Dendritic cell treated with granulocyte-macrophage colony-stimulating factor and Interleukin-4, amounts not matched to agents 40 ng/mL and 50 ng/mL, for 4 days (primary cell): ENCODE data around the gene NSUN7.
"Not testable (repeated sequence)": the region's sequence is repeated elsewhere in the genome, so short reads cannot be mapped to it uniquely, and the experiment has no call there.

Source experiments
- H3K27ac Mint-ChIP-seq: one replicate; pipeline ENCODE4 v1.8.0; 2022; ENCODE audit warnings: mild to moderate bottlenecking, mixed read lengths
- H3K27me3 Mint-ChIP-seq: one replicate; pipeline ENCODE4 v1.8.0; 2022; ENCODE audit warnings: mild to moderate bottlenecking, mixed read lengths
- H3K36me3 Mint-ChIP-seq: one replicate; pipeline ENCODE4 v1.8.0; 2022; ENCODE audit warnings: low read depth, mixed read lengths
- H3K4me1 Mint-ChIP-seq: one replicate; pipeline ENCODE4 v1.8.0; 2022; ENCODE audit warnings: low read depth, mixed read lengths
- H3K4me3 Mint-ChIP-seq: one replicate; pipeline ENCODE4 v1.8.0; 2022; ENCODE audit warnings: mild to moderate bottlenecking, moderate library complexity, mixed read lengths
- H3K9me3 Mint-ChIP-seq: one replicate; pipeline ENCODE4 v1.8.0; 2022; ENCODE audit warnings: mixed read lengths
- intact Hi-C: fragments of 100-400 bp; cut with micrococcal nuclease; formaldehyde crosslinking; loops from one replicate; pipeline ENCODE4 v1.15.0; 2022

NSUN7 gene

GRCh38 chr4:40749717-40750460, at the start of gene NSUN7:
Gene NSUN7 (plus strand): TSS chr4:40749955. CDS start chr4:40750694, 739 bp downstream.
- Mint-ChIP-seq H3K27ac (peak within 1 kb of the TSS; percentile 71), H3K9me3 (peaks cover 8% of the 10 kb centered on the region), H3K36me3 (no peaks in the 10 kb centered on the region), H3K4me3 (peak within 1 kb of the TSS; percentile 73), H3K4me1 (peaks cover 14% of the 10 kb centered on the region), H3K27me3 (peaks cover 30% of the 10 kb centered on the region)
- intact Hi-C loops: loop anchor here (10.0 kb wide), 1 partner anchor 45 kb away; no protein-coding TSS in a partner anchor

DNA sequence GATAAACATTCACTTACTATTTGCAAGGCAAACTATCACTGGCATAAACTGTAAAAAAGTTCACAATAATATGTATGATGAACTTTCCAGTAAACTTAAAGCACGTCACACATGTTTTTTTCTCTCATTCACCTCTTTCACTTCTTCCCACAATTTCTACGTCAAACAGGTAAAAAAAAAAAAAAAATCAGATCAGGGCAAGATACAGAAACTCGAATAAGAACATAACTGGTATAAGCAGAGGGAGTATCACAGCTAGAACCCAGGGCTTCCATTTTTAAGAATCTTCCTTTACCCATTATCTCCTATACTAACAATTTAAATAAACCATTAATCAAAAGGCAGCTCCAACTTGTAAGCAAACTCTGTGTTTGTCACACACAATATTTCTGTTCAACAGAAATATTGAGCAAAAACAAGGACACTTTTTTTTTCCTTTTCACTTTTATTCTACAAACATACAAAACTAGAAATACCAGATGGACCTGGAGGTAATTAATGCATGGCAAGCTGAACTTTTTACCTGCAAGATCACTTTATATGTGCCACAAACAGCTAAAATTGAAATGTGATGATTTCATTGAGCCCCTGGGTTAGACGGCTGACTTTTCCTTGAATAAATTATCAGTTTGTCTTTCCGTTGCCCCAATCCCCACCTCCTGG, 47.5 kb upstream of the NSUN7 start:
- intact Hi-C loops: no loop called here
- H3K27ac Mint-ChIP-seq: no peak overlapping the region
- no peaks in the 10 kb centered on the region for H3K9me3 Mint-ChIP-seq
- H3K4me1 Mint-ChIP-seq: no peaks in the 10 kb centered on the region
- no peaks in the 10 kb centered on the region for H3K36me3 Mint-ChIP-seq
- H3K4me3 Mint-ChIP-seq: no peak overlapping the region
- H3K27me3 Mint-ChIP-seq: no peaks in the 10 kb centered on the region

DNA sequence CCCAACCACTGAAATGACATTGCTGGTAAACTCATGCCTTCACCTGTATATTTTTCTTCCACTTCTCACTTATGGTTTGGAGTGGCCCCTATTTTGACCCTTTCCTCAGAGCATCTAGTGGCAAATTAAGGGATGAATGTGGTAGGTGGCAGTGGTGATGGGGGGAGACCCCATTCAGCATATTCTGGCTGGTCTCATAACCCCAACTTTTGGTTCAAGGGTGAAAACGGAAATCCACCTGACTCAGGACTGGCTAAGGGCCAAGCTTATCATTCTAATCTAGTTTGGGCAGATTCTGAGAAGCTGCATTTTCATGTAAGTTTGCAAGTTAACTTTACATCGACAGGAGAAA, 47.0 kb upstream of the NSUN7 start:
- intact Hi-C loops: no loop called here
- no peak overlapping the region for H3K4me3 Mint-ChIP-seq
- H3K36me3 Mint-ChIP-seq: no peaks in the 10 kb centered on the region
- H3K9me3 Mint-ChIP-seq: no peaks in the 10 kb centered on the region
- no peaks in the 10 kb centered on the region for H3K27me3 Mint-ChIP-seq
- no peak overlapping the region for H3K27ac Mint-ChIP-seq
- H3K4me1 Mint-ChIP-seq: no peaks in the 10 kb centered on the region

DNA sequence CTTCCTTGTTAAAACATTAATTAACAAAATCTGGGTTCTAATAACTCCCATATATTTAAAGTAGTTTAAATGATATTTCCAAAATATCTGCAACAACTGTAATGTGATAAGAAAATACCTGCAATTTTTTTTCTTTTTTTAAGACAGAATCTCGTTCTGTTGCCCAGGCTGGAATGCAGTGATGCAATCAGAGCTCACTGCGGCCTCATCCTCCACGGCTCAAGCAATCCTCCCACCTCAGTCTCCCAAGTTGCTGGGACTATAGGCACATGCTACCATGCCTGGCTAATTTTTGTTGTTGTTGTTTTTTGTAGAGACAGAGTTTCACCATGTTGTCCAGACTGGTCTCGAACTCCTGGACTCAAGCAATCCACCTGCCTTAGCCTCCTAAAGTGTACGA, 45.7 kb upstream of the NSUN7 start:
- H3K9me3 Mint-ChIP-seq: no peaks in the 10 kb centered on the region
- H3K27me3 Mint-ChIP-seq: no peaks in the 10 kb centered on the region
- H3K4me3 Mint-ChIP-seq: no peak overlapping the region
- no peak overlapping the region for H3K27ac Mint-ChIP-seq
- H3K36me3 Mint-ChIP-seq: no peaks in the 10 kb centered on the region
- intact Hi-C loops: no loop called here
- H3K4me1 Mint-ChIP-seq: peaks cover 2% of the 10 kb centered on the region

DNA sequence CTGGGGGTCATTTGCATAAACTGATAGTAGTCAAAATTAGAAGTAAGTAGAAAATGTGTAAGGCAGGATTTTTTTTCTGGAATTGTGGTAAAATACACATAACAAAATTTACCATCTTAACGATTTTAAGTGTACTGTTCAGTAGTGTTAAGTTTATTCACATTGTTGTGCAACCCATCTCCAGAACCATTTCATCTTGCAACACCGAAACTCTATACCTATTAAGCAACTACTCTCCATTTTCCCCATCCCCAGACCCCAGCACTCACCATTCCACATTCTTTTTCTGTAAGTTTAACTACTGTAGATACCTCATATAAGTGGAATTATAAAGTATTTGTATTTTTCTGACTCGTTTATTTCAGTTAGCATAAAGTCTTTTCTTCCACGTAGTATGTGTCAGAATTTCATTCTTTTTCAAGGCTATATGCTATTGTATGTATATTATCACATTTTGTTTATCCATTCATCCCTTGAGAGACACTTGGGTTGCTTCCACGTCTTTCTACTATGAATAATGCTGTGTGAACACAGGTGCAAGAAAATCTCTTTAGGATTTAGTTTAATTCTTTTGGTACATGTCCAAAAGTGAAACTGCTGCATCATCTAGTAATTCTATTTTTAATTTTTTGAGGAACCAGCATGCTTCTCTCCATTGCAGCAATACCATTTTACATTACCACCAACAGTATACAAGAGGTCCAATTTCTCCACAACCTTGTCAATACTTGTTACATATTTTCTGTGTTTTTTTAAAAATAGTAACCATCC, 39.1 kb upstream of the NSUN7 start:
- Mint-ChIP-seq H3K9me3 (no peaks in the 10 kb centered on the region), H3K27me3 (no peaks in the 10 kb centered on the region), H3K4me3 (peak overlapping the region; percentile 24), H3K4me1 (peaks cover 47% of the 10 kb centered on the region), H3K27ac (peak overlapping the region; percentile 40), H3K36me3 (no peaks in the 10 kb centered on the region)
- intact Hi-C loops: no loop called here

GRCh38 chr4:40713001-40713400, 36.8 kb upstream of the NSUN7 start:
- H3K27ac Mint-ChIP-seq, H3K9me3 Mint-ChIP-seq, H3K4me3 Mint-ChIP-seq, intact Hi-C loops, H3K36me3 Mint-ChIP-seq, H3K27me3 Mint-ChIP-seq: not testable (repeated sequence)
- H3K4me1 Mint-ChIP-seq: peaks cover 56% of the 10 kb centered on the region

GRCh38 chr4:40713798-40714197, 36.0 kb upstream of the NSUN7 start:
- no peak overlapping the region for H3K4me3 Mint-ChIP-seq
- no peaks in the 10 kb centered on the region for H3K9me3 Mint-ChIP-seq
- no peaks in the 10 kb centered on the region for H3K27me3 Mint-ChIP-seq
- H3K4me1 Mint-ChIP-seq: peaks cover 63% of the 10 kb centered on the region
- intact Hi-C loops: no loop called here
- peak overlapping the region; percentile 44 for H3K27ac Mint-ChIP-seq
- H3K36me3 Mint-ChIP-seq: no peaks in the 10 kb centered on the region

- intact Hi-C loops: no loop called here
- Mint-ChIP-seq H3K4me1 (peaks cover 31% of the 10 kb centered on the region), H3K36me3 (no peaks in the 10 kb centered on the region), H3K4me3 (no peak overlapping the region), H3K27ac (no peak overlapping the region), H3K9me3 (no peaks in the 10 kb centered on the region), H3K27me3 (no peaks in the 10 kb centered on the region)
Observed at GRCh38 chr4:40718586-40718985, 31.2 kb upstream of the NSUN7 start.

- Mint-ChIP-seq H3K4me3 (no peak overlapping the region), H3K27ac (no peak overlapping the region), H3K27me3 (no peaks in the 10 kb centered on the region), H3K9me3 (no peaks in the 10 kb centered on the region), H3K36me3 (no peaks in the 10 kb centered on the region), H3K4me1 (peaks cover 28% of the 10 kb centered on the region)
- intact Hi-C loops: no loop called here
Observed at GRCh38 chr4:40719008-40719623, 30.6 kb upstream of the NSUN7 start.

DNA sequence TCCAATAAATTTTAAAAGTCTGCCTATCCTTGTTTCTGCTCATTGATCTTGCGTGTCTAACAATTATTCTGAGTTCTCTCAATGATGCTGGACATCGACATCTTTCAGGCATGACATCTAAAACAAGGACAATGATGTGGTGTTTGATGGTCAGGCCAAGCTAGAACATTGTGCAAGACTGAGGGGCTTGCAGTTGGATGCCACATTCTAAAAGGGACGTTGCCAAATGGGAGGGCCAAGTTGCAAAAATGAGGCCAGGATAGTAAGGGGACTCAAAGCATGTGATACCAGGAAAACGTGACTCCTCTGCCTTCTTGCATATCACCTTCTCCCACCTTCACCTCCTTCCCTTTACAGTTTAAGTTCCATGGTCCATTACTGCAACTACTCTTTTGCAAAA, 29.4 kb upstream of the NSUN7 start:
- Mint-ChIP-seq H3K36me3 (no peaks in the 10 kb centered on the region), H3K9me3 (no peaks in the 10 kb centered on the region), H3K27ac (no peak overlapping the region), H3K4me1 (peaks cover 23% of the 10 kb centered on the region), H3K4me3 (no peak overlapping the region), H3K27me3 (no peaks in the 10 kb centered on the region)
- intact Hi-C loops: loop anchor here (2.0 to 5.0 kb wide), 3 partner anchors 100 to 413 kb away; no protein-coding TSS in a partner anchor

GRCh38 chr4:40720916-40721315, 28.8 kb upstream of the NSUN7 start:
- no peaks in the 10 kb centered on the region for H3K36me3 Mint-ChIP-seq
- no peaks in the 10 kb centered on the region for H3K27me3 Mint-ChIP-seq
- H3K27ac Mint-ChIP-seq: no peak overlapping the region
- peaks cover 19% of the 10 kb centered on the region for H3K4me1 Mint-ChIP-seq
- intact Hi-C loops: loop anchor here (2.0 to 5.0 kb wide), 3 partner anchors 100 to 414 kb away; no protein-coding TSS in a partner anchor
- H3K4me3 Mint-ChIP-seq: no peak overlapping the region
- no peaks in the 10 kb centered on the region for H3K9me3 Mint-ChIP-seq

DNA sequence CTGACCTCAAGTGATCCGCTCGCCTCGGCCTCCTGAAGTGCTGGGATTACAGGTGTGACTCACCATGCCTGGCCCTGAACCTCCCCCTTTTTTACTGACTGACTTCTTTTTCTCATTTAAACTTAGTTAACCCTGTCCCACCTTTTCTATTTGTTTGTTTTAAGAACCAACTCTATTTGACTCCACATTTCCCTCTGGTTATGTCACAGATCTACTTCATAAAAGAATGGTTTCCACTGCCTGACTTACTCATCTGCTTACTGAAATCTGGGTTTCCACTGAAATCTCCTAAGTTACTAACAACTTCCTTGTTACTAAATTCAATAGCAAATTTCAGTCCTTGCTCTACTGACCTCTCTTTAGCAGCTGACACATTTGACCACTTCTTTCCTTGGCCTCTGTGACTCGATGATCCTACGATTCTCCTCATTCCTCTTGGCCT, 28.0 kb upstream of the NSUN7 start:
- no peak overlapping the region for H3K27ac Mint-ChIP-seq
- no peaks in the 10 kb centered on the region for H3K27me3 Mint-ChIP-seq
- H3K4me3 Mint-ChIP-seq: no peak overlapping the region
- no peaks in the 10 kb centered on the region for H3K36me3 Mint-ChIP-seq
- peaks cover 13% of the 10 kb centered on the region for H3K4me1 Mint-ChIP-seq
- H3K9me3 Mint-ChIP-seq: no peaks in the 10 kb centered on the region
- intact Hi-C loops: loop anchor here (2.0 to 5.0 kb wide), 6 partner anchors 49 to 414 kb away; no protein-coding TSS in a partner anchor

GRCh38 chr4:40722576-40723161, 27.1 kb upstream of the NSUN7 start:
- Mint-ChIP-seq H3K9me3 (no peaks in the 10 kb centered on the region), H3K27me3 (no peaks in the 10 kb centered on the region), H3K36me3 (no peaks in the 10 kb centered on the region), H3K27ac (no peak overlapping the region), H3K4me3 (no peak overlapping the region), H3K4me1 (peaks cover 12% of the 10 kb centered on the region)
- intact Hi-C loops: loop anchor here (1.0 to 5.0 kb wide), 6 partner anchors 9 to 415 kb away; no protein-coding TSS in a partner anchor
